Measurements from ENCODE around the gene KCNMB3.

The KCNMB3 gene

GRCh38 chr3:179266701-179267211 lies 15.8 kb upstream of the KCNMB3 start:
- H2AFZ ChIP-seq (ENCODE audit: low read depth, low read length): no peak overlapping the region
- H3K79me2 ChIP-seq (ENCODE audit: insufficient read depth, low read length): no peaks in the 10 kb centered on the region
- no peaks in the 10 kb centered on the region for H4K20me1 ChIP-seq (ENCODE audit: insufficient read depth, low read length)
- H3K27me3 ChIP-seq (ENCODE audit: insufficient read depth, low read length, poor library complexity): peaks cover 6% of the 10 kb centered on the region
- H3K27ac ChIP-seq (ENCODE audit: low read length): no peak overlapping the region
- TF ChIP-seq, protein P1, sequence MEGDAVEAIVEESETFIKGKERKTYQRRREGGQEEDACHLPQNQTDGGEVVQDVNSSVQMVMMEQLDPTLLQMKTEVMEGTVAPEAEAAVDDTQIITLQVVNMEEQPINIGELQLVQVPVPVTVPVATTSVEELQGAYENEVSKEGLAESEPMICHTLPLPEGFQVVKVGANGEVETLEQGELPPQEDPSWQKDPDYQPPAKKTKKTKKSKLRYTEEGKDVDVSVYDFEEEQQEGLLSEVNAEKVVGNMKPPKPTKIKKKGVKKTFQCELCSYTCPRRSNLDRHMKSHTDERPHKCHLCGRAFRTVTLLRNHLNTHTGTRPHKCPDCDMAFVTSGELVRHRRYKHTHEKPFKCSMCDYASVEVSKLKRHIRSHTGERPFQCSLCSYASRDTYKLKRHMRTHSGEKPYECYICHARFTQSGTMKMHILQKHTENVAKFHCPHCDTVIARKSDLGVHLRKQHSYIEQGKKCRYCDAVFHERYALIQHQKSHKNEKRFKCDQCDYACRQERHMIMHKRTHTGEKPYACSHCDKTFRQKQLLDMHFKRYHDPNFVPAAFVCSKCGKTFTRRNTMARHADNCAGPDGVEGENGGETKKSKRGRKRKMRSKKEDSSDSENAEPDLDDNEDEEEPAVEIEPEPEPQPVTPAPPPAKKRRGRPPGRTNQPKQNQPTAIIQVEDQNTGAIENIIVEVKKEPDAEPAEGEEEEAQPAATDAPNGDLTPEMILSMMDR (IDR thresholded peaks at IDR 0.05; ENCODE audit: borderline replicate concordance, extremely low read depth, low read length, poor library complexity, severe bottlenecking): no peak
- TF ChIP-seq EZH2 (IDR thresholded peaks at IDR 0.05; ENCODE audit: borderline replicate concordance, low read depth, low read length, severe bottlenecking): no peak
- H3K4me1 ChIP-seq (ENCODE audit: insufficient read depth, low read length): peaks cover 5% of the 10 kb centered on the region; the same call in 1 of the 2 replicates
- H3K4me2 ChIP-seq (ENCODE audit: insufficient read depth, low read length): no peak overlapping the region
- H3K9ac ChIP-seq (ENCODE audit: low read depth, low read length): no peak overlapping the region
- no peak for DNase-seq
- no peaks in the 10 kb centered on the region for H3K9me3 ChIP-seq (ENCODE audit: insufficient read depth, low read length, severe bottlenecking)
- H3K36me3 ChIP-seq (ENCODE audit: insufficient read depth, low read length): no peaks in the 10 kb centered on the region
- ATAC-seq (ENCODE audit: insufficient read depth, low read depth): no peak
- no peak overlapping the region for H3K4me3 ChIP-seq (ENCODE audit: low read depth in 1 of 2, low read length in 2 of 2)

DNA sequence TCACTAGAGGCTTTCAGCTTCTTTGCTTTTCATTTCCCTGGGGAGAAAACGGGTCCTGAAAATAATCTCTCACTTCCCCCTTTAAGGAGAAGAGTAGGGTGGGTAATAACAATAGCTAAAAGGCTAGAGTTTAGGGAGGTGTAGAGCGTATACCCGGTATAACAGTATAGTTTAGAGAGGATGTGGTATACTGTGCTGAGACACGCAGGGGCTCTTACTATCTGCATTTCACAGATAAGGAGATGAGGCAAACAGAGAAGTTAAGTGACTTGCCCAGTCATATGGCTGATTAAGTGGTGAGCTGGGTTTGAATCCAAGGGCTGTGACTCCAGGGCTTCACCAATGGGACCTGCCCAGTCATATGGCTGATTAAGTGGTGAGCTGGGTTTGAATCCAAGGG lies 15.0 kb upstream of the KCNMB3 start:
- no peaks in the 10 kb centered on the region for H3K9me3 ChIP-seq (ENCODE audit: insufficient read depth, low read length, severe bottlenecking)
- no peak; the same call in 2 of the 3 replicates for ATAC-seq (ENCODE audit: insufficient read depth, low read depth)
- no peaks in the 10 kb centered on the region for H4K20me1 ChIP-seq (ENCODE audit: insufficient read depth, low read length)
- DNase-seq: no peak
- H2AFZ ChIP-seq (ENCODE audit: low read depth, low read length): no peak overlapping the region
- H3K27me3 ChIP-seq (ENCODE audit: insufficient read depth, low read length, poor library complexity): peaks cover 6% of the 10 kb centered on the region
- H3K36me3 ChIP-seq (ENCODE audit: insufficient read depth, low read length): no peaks in the 10 kb centered on the region
- H3K4me3 ChIP-seq (ENCODE audit: low read depth in 1 of 2, low read length in 2 of 2): no peak overlapping the region
- H3K4me2 ChIP-seq (ENCODE audit: insufficient read depth, low read length): no peak overlapping the region
- H3K9ac ChIP-seq (ENCODE audit: low read depth, low read length): no peak overlapping the region
- no peaks in the 10 kb centered on the region for H3K79me2 ChIP-seq (ENCODE audit: insufficient read depth, low read length)
- H3K4me1 ChIP-seq (ENCODE audit: insufficient read depth, low read length): peaks cover 5% of the 10 kb centered on the region; the same call in 1 of the 2 replicates
- no peak overlapping the region for H3K27ac ChIP-seq (ENCODE audit: low read length)
- TF ChIP-seq, protein P1 (IDR thresholded peaks at IDR 0.05; ENCODE audit: borderline replicate concordance, extremely low read depth, low read length, poor library complexity, severe bottlenecking): no peak
- no peak for TF ChIP-seq EZH2 (IDR thresholded peaks at IDR 0.05; ENCODE audit: borderline replicate concordance, low read depth, low read length, severe bottlenecking)

GRCh38 chr3:179265092-179265491 lies 14.2 kb upstream of the KCNMB3 start:
- Histone ChIP-seq H3K27ac (ENCODE audit: low read length) (no peak overlapping the region), H3K4me1 (ENCODE audit: insufficient read depth, low read length) (peaks cover 5% of the 10 kb centered on the region; the same call in 1 of the 2 replicates), H3K9me3 (ENCODE audit: insufficient read depth, low read length, severe bottlenecking) (no peaks in the 10 kb centered on the region), H3K9ac (ENCODE audit: low read depth, low read length) (no peak overlapping the region), H3K36me3 (ENCODE audit: insufficient read depth, low read length) (no peaks in the 10 kb centered on the region), H3K79me2 (ENCODE audit: insufficient read depth, low read length) (no peaks in the 10 kb centered on the region), H3K27me3 (ENCODE audit: insufficient read depth, low read length, poor library complexity) (peaks cover 6% of the 10 kb centered on the region), H4K20me1 (ENCODE audit: insufficient read depth, low read length) (no peaks in the 10 kb centered on the region), H2AFZ (ENCODE audit: low read depth, low read length) (no peak overlapping the region), H3K4me2 (ENCODE audit: insufficient read depth, low read length) (no peak overlapping the region), H3K4me3 (ENCODE audit: low read depth in 1 of 2, low read length in 2 of 2) (no peak overlapping the region)
- DNase-seq (no peak), ATAC-seq (ENCODE audit: insufficient read depth, low read depth) (no peak)
- TF ChIP-seq EZH2 (IDR thresholded peaks at IDR 0.05; ENCODE audit: borderline replicate concordance, low read depth, low read length, severe bottlenecking): no peak
- TF ChIP-seq, protein P1 (IDR thresholded peaks at IDR 0.05; ENCODE audit: borderline replicate concordance, extremely low read depth, low read length, poor library complexity, severe bottlenecking): no peak

All from DND-41 (cell line).